ENCODE measurements around the gene P3H3. TPM values are rescaled to one million over a fixed set of nuclear protein-coding genes. Genes with fewer than 3 reads are reported as not detected.

The P3H3 gene
- polyA plus RNA-seq, 3 donors from 2014 or later, result not detected

GRCh38 chr12:6817662-6818157 lies 10.5 kb upstream of the P3H3 start:
- Mint-ChIP-seq H3K4me1 (peaks cover 0 to 5% of the 10 kb centered on the region in 2 donors), H3K36me3 (no peaks in the 10 kb centered on the region), H3K9me3 (no peaks in the 10 kb centered on the region), H3K27ac (peak overlapping the region in 2 of 6 donors; percentile 17 to 25), H3K4me3 (no peak overlapping the region), H3K27me3 (ENCODE audit: low read depth in 3 of 3) (peaks cover 8 to 11% (median 11%) of the 10 kb centered on the region in 3 donors)
- DNase-seq, result no peak

- H3K4me1 Mint-ChIP-seq, result peaks cover 0 to 5% of the 10 kb centered on the region in 2 donors
- DNase-seq, result no peak
- peak overlapping the region in 1 of 6 donors; percentile 25 for H3K27ac Mint-ChIP-seq
- peaks cover 11 to 15% (median 11%) of the 10 kb centered on the region in 3 donors for H3K27me3 Mint-ChIP-seq (ENCODE audit: low read depth in 3 of 3)
- no peaks in the 10 kb centered on the region for H3K36me3 Mint-ChIP-seq
- H3K9me3 Mint-ChIP-seq, result no peaks in the 10 kb centered on the region
- no peak overlapping the region for H3K4me3 Mint-ChIP-seq
Observed at GRCh38 chr12:6818222-6818621, 10.0 kb upstream of the P3H3 start.

- Mint-ChIP-seq H3K9me3 (no peaks in the 10 kb centered on the region), H3K36me3 (no peaks in the 10 kb centered on the region), H3K4me1 (peaks cover 0 to 5% of the 10 kb centered on the region in 2 donors), H3K27ac (no peak overlapping the region), H3K4me3 (no peak overlapping the region), H3K27me3 (ENCODE audit: low read depth in 3 of 3) (peaks cover 8 to 18% (median 13%) of the 10 kb centered on the region in 3 donors)
- DNase-seq, result no peak
Observed at GRCh38 chr12:6818645-6819044, 9.6 kb upstream of the P3H3 start.

GRCh38 chr12:6819106-6820030 lies 8.8 kb upstream of the P3H3 start:
- no peak overlapping the region for H3K4me3 Mint-ChIP-seq

GRCh38 chr12:6820166-6820565 lies 8.0 kb upstream of the P3H3 start:
- Mint-ChIP-seq H3K27me3 (ENCODE audit: low read depth in 3 of 3) (peaks cover 13 to 22% (median 18%) of the 10 kb centered on the region in 3 donors), H3K4me3 (no peak overlapping the region), H3K9me3 (no peaks in the 10 kb centered on the region), H3K27ac (no peak overlapping the region), H3K4me1 (peaks cover 0 to 5% of the 10 kb centered on the region in 2 donors), H3K36me3 (no peaks in the 10 kb centered on the region)
- no peak for DNase-seq

More at GRCh38 chr12:6819106-6820030, 8.8 kb upstream of the P3H3 start:
- peaks cover 10 to 21% (median 15%) of the 10 kb centered on the region in 3 donors for H3K27me3 Mint-ChIP-seq (ENCODE audit: low read depth in 3 of 3)
- H3K4me1 Mint-ChIP-seq, result peaks cover 0 to 5% of the 10 kb centered on the region in 2 donors
- H3K27ac Mint-ChIP-seq, result no peak overlapping the region
- no peaks in the 10 kb centered on the region for H3K36me3 Mint-ChIP-seq
- no peak for DNase-seq
- no peaks in the 10 kb centered on the region for H3K9me3 Mint-ChIP-seq

GRCh38 chr12:6821591-6822425 lies 6.4 kb upstream of the P3H3 start, which contains the start of gene GPR162:
GPR162 (plus strand) TSS chr12:6821821; CDS start chr12:6823899, 2,078 bp downstream.
- no peaks in the 10 kb centered on the region for H3K36me3 Mint-ChIP-seq
- H3K4me3 Mint-ChIP-seq, result peak within 1 kb of the TSS in 3 of 5 donors; percentile 33 to 59 (median 41)
- no peaks in the 10 kb centered on the region for H3K9me3 Mint-ChIP-seq
- DNase-seq, result no peak
- H3K4me1 Mint-ChIP-seq, result peaks cover 0 to 5% of the 10 kb centered on the region in 2 donors
- H3K27ac Mint-ChIP-seq, result no peak within 1 kb of the TSS
- peaks cover 19 to 31% (median 29%) of the 10 kb centered on the region in 3 donors for H3K27me3 Mint-ChIP-seq (ENCODE audit: low read depth in 3 of 3)

- H3K9me3 Mint-ChIP-seq, result peaks cover 0 to 1% (median 0%) of the 10 kb centered on the region in 6 donors
- no peak for DNase-seq
- H3K36me3 Mint-ChIP-seq, result no peaks in the 10 kb centered on the region
- peaks cover 0 to 8% of the 10 kb centered on the region in 2 donors for H3K4me1 Mint-ChIP-seq
- peaks cover 19 to 37% (median 34%) of the 10 kb centered on the region in 3 donors for H3K27me3 Mint-ChIP-seq (ENCODE audit: low read depth in 3 of 3)
- H3K27ac Mint-ChIP-seq, result peak overlapping the region in 1 of 6 donors; percentile 25
- H3K4me3 Mint-ChIP-seq, result no peak overlapping the region
Observed at GRCh38 chr12:6822426-6823135, 5.6 kb upstream of the P3H3 start.

- Mint-ChIP-seq H3K9me3 (peaks cover 0 to 1% (median 0%) of the 10 kb centered on the region in 6 donors), H3K4me3 (no peak overlapping the region), H3K27me3 (ENCODE audit: low read depth in 3 of 3) (peaks cover 17 to 37% (median 37%) of the 10 kb centered on the region in 3 donors), H3K4me1 (peaks cover 6 to 11% of the 10 kb centered on the region in 2 donors), H3K27ac (peak overlapping the region in 1 of 6 donors; percentile 25), H3K36me3 (no peaks in the 10 kb centered on the region)
- no peak for DNase-seq
Observed at GRCh38 chr12:6823182-6824084, 4.8 kb upstream of the P3H3 start.

GRCh38 chr12:6824085-6824775 lies 4.0 kb upstream of the P3H3 start:
- DNase-seq, result no peak
- Mint-ChIP-seq H3K36me3 (no peaks in the 10 kb centered on the region), H3K27ac (no peak overlapping the region), H3K4me3 (no peak overlapping the region), H3K27me3 (ENCODE audit: low read depth in 3 of 3) (peaks cover 19 to 41% (median 37%) of the 10 kb centered on the region in 3 donors), H3K9me3 (peaks cover 0 to 1% (median 0%) of the 10 kb centered on the region in 6 donors), H3K4me1 (peaks cover 11 to 15% of the 10 kb centered on the region in 2 donors)

- DNase-seq, result no peak
- Mint-ChIP-seq H3K36me3 (no peaks in the 10 kb centered on the region), H3K27me3 (ENCODE audit: low read depth in 3 of 3) (peaks cover 22 to 43% (median 39%) of the 10 kb centered on the region in 3 donors), H3K4me3 (no peak overlapping the region), H3K27ac (no peak overlapping the region), H3K4me1 (peaks cover 13 to 18% of the 10 kb centered on the region in 2 donors), H3K9me3 (peaks cover 0 to 1% (median 0%) of the 10 kb centered on the region in 6 donors)
Observed at GRCh38 chr12:6824901-6825381, 3.3 kb upstream of the P3H3 start.

GRCh38 chr12:6825398-6826124 lies 2.6 kb upstream of the P3H3 start:
- Mint-ChIP-seq H3K36me3 (no peaks in the 10 kb centered on the region), H3K4me1 (peaks cover 13 to 18% of the 10 kb centered on the region in 2 donors), H3K27me3 (ENCODE audit: low read depth in 3 of 3) (peaks cover 24 to 45% (median 43%) of the 10 kb centered on the region in 3 donors), H3K9me3 (peaks cover 0 to 1% (median 0%) of the 10 kb centered on the region in 6 donors), H3K4me3 (no peak overlapping the region), H3K27ac (no peak overlapping the region)
- peak; percentile 51 to 64 (median 57) for DNase-seq
